ENCODE results near the gene ORAI3.
A peak's percentile ranks its signal among the peaks of the same experiment; 100 is the strongest.
"Not testable (repeated sequence)": the region's sequence is repeated elsewhere in the genome, so short reads cannot be mapped to it uniquely, and the experiment has no call there.

Gene ORAI3

GRCh38 chr16:30934827-30935557 is 13.9 kb upstream of the ORAI3 start:
- TF ChIP-seq CTCF (IDR thresholded peaks at IDR 0.05; ENCODE audit: low read depth, low read length, missing control alignments): peak; percentile 63

DNA sequence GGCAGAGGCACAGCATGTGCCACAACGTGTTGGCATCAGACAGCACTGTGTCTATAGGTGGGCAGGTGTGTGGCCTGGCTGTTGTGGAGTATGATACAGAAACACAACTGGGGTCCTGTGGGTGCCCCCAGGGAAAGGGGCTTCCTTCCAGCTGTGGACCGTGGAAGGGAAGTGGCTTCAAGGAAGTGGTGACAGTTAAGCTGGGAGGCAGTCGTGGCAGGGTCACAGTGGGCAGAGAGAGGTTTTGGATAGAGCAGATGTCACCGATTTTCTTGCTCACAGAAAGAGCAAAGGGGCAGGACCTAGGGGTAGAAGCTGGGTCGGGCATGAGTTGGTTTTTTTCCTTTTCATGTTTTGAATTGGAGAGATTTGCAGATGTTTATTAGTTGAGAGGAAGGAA is 11.2 kb upstream of the ORAI3 start:
- no peak for DNase-seq (ENCODE audit: extremely low read depth, low read depth)
- H3K4me3 ChIP-seq (replicated peaks; ENCODE audit: low read depth, low read length): no peak overlapping the region
- TF ChIP-seq CTCF (IDR thresholded peaks at IDR 0.05; ENCODE audit: low read depth, low read length, missing control alignments): no peak

More at GRCh38 chr16:30934827-30935557, 13.9 kb upstream of the ORAI3 start:
- no peak overlapping the region for H3K4me3 ChIP-seq (replicated peaks; ENCODE audit: low read depth, low read length)
- DNase-seq (ENCODE audit: extremely low read depth, low read depth): peak; percentile 37

DNA sequence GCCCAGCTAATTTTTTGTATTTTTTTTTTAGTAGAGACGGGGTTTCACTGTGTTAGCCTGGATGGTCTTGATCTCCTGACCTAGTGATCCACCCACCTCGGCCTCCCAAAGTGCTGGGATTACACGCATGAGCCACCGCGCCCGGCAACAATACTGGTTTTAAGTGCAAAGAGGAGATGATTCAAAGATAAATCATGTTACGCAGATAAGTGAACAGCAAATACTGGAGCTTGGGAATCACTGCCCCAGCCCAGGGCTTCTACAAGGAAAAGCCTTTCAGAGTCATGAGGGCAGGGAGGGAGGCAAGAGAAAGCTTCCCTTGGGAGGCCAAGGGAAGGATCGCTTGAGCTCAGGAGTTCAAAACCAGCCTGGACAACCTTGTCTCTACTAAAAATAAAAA is 9.3 kb upstream of the ORAI3 start:
- not testable (repeated sequence) for DNase-seq (ENCODE audit: extremely low read depth, low read depth); H3K4me3 ChIP-seq (replicated peaks; ENCODE audit: low read depth, low read length)

GRCh38 chr16:30941600-30942425 is 7.1 kb upstream of the ORAI3 start:
- TF ChIP-seq CTCF (IDR thresholded peaks at IDR 0.05; ENCODE audit: low read depth, low read length, missing control alignments): peak; percentile 92
- peak; percentile 51 for DNase-seq (ENCODE audit: extremely low read depth, low read depth)
- no peak overlapping the region for H3K4me3 ChIP-seq (replicated peaks; ENCODE audit: low read depth, low read length)

- no peak overlapping the region for H3K4me3 ChIP-seq (replicated peaks; ENCODE audit: low read depth, low read length)
These were observed 6.5 kb upstream of the ORAI3 start for GRCh38 chr16:30942426-30942806.

DNA sequence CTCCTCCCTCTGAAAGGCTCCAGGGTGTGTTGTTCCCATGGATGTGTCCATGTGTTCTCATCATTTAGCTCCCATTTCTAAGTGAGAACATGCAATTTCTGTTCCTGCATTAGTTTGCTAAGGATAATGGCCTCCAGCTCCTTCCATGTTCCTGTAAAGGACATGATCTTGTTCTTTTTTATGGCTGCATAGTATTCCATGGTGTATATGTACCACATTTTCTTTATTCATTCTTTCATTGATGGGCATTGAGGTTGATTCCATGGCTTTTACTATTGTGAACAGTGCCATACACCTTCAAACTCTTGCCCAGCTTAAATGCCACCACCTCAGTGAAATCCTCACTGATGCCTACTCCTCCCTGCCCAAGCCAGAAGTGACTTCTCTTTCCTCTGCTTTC is 4.5 kb upstream of the ORAI3 start:
- TF ChIP-seq CTCF (IDR thresholded peaks at IDR 0.05; ENCODE audit: low read depth, low read length, missing control alignments): no peak
- DNase-seq (ENCODE audit: extremely low read depth, low read depth): no peak
- H3K4me3 ChIP-seq (replicated peaks; ENCODE audit: low read depth, low read length): no peak overlapping the region

More at GRCh38 chr16:30942426-30942806, 6.5 kb upstream of the ORAI3 start:
- no peak for DNase-seq (ENCODE audit: extremely low read depth, low read depth)
- TF ChIP-seq CTCF (IDR thresholded peaks at IDR 0.05; ENCODE audit: low read depth, low read length, missing control alignments): no peak
